Umbilical cord (tissue), 2 donors: ENCODE measurements around the gene SNRNP48. TPM values are rescaled to one million over a fixed set of nuclear protein-coding genes. Genes with fewer than 3 reads are reported as not detected.

Source experiments
- DNase-seq: peaks from one replicate; pipeline ENCODE4 v3.0.0-alpha.2; 2015; ENCODE audit warnings: low spot score
- total RNA-seq: library from RNA; depleted of rRNA; stranded (reverse); fragments of >200 nt; gene quantifications from one replicate; pipeline ENCODE4 v1.2.3, GENCODE V29; 2014; ENCODE audit warnings: low replicate concordance; ENCODE audit not compliant: insufficient read depth

The SNRNP48 gene, protein sequence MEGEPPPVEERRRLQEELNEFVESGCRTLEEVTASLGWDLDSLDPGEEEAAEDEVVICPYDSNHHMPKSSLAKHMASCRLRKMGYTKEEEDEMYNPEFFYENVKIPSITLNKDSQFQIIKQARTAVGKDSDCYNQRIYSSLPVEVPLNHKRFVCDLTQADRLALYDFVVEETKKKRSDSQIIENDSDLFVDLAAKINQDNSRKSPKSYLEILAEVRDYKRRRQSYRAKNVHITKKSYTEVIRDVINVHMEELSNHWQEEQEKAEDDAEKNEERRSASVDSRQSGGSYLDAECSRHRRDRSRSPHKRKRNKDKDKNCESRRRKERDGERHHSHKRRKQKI
- 16.9 TPM for total RNA-seq

DNA sequence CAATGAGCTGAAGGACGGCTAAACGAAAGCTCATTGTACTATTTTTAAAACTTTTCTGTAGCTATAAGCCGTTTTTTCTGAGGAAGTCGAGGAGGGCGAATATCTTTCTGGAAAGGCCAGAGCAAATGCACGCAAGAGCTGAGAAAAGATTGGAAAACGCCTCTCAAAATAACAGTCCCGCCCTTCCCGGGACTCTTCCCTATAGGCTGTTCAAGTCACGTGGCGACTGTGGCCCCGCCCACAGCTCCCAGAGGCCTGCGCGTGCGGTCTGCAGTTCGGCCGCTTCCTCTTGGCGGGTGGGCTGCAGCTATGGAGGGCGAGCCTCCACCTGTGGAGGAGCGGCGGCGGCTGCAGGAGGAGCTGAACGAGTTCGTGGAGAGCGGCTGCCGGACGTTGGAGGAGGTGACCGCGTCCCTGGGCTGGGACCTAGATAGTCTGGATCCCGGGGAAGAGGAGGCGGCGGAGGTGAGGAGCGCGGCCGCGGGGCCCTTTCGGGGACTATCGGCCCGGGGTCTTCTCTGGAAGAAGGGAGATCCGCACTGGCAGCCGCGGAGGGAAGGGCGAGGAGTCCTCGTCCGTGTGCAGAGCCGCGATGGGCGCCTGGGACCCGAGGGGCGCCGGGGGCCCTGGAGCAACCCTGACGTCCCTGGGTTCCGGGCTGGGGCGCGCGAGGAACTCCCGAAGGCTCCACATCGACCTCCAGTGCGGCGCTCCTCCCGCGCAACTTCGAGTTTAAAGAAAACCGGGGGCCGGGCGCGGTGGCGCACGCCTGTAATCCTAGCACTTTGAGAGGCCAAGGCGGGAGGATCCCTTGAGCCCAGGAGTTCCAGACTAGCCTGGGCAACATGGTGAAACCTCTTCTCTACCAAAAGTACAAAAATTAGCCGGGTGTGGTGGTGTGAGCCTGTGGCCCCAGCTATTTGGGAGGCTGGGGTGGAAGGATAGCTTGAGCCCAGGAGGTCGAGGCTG lies at the start of gene SNRNP48:
SNRNP48 (plus strand) TSS at position 250 of the 969 bp plus-strand sequence; CDS start at position 310, 60 bp downstream.
- peak; percentile 97 for DNase-seq

DNA sequence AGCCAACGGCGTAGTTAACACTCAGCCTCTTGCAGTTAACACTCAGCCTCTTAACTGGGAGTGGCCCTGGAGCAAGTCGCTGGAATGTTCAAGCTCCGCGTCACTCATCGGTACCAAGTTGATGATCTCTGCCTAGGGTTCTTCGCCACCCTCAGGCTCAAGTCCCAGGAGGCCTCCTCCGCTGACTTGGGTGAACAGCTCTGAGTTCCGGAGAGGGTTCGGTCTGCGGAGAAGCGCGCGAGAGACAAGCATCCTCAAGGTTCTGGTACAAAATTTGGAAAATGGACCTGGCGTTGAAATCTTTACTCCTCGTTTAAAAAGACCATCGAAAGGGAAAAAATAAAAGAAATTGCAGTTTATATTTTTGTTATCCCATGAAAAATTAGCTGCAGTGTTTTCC lies 49.4 kb upstream of the SNRNP48 start:
- peak; percentile 26 for DNase-seq

DNA sequence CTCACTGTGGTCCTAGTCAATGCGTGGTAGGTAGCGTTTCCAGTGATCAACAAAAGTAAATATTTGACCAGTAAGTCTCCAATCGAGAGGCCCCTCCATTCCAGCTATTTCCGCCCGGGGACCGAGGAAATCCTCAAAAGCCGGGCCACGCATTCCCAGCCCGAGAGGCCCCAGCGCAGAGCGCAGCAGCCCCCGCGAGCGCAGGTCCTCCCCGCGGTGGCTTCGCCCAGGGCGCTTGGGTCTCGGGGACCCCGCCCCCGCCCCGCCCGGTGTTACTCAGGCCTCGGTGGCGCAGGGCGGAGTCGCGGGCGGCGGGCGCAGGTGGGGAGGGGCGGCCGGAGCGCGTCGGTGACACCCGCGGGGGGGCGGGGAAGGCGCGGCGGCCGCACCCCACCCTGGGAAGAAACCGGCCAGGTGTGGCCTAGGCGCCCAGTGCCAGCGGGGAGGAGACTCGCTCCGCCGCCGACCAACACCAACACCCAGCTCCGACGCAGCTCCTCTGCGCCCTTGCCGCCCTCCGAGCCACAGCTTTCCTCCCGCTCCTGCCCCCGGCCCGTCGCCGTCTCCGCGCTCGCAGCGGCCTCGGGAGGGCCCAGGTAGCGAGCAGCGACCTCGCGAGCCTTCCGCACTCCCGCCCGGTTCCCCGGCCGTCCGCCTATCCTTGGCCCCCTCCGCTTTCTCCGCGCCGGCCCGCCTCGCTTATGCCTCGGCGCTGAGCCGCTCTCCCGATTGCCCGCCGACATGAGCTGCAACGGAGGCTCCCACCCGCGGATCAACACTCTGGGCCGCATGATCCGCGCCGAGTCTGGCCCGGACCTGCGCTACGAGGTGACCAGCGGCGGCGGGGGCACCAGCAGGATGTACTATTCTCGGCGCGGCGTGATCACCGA lies 48.6 kb upstream of the SNRNP48 start, which contains the start of gene DSP:
DSP (plus strand) TSS at position 497 of the 890 bp plus-strand sequence; CDS start at position 742, 245 bp downstream.
- DNase-seq, result peak; percentile 67

DNA sequence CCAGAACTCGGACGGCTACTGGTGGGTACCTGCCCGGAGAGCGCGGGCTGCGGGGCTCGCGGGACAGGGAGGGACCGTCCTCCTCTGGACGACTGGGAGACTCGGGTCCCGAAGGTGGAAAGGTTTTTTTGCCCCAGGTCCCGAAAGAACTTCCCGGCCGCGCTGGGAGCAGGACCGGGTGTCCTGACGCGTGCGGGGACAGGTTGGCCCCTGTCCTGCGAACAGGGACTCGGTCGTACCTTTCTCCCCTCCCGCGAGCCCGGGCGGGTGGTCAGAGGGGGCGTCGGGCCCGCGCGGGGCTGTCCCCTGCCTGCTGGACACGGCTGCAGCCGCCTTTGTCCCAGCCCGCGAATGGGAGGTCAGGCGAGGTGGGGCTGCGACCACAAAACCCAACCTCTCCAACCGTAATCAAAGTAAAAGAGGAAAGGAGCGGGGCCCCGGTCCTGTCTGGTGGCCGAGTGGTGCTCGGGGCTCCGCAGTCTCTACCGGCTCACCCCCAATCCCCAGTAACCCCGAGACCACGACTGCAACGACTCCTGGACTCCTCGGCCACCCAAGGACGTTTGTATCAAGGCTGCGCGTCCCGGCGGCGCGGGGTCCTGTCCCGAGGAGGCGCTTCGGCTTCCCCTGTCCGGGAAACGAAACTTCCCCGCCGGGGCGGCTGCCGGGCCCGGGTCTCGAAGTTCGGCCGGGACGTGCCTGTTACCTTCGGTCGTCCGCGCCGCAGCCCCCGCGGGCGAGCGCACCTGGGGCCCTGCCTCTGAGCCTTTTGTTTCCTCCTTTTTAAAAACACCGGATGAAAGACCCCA lies 47.7 kb upstream of the SNRNP48 start:
- DNase-seq, result peak; percentile 22

DNA sequence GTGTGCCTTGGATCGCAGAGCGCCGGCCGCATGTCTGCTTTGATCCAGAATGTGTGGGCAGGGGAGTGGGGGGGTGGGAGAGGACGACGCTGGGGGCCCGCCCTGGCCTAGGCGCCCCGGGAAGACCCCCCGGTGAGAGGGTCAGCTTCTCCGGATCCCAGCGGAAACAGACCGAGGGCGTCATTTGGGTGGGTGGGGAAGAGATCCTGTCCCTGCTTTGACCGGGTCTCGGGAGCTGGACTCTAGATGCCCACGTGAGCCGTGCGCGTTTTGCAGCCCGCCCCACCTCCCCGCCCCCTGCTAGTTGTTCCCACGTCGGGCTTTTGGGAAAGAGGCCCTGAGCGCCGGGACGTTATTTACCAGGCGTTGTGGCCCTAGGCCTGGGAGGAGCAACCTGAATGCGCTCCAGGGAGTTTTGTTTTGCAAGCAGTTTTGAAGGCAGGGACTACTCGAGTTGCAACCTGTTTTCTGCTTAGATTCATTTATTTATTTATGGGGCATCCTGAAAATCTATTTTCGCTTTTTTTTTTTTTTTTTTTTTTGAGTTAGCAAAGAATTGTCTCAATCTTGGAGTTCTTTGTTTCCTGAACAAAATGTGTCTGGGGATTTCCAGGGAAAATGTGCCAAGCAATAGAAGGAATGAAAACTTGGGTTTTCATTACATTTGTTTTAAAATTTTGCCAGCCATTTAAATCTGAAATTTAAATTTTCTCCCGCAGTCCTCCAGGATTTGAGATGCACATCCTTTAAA lies 46.9 kb upstream of the SNRNP48 start:
- peak; percentile 55 for DNase-seq

DNA sequence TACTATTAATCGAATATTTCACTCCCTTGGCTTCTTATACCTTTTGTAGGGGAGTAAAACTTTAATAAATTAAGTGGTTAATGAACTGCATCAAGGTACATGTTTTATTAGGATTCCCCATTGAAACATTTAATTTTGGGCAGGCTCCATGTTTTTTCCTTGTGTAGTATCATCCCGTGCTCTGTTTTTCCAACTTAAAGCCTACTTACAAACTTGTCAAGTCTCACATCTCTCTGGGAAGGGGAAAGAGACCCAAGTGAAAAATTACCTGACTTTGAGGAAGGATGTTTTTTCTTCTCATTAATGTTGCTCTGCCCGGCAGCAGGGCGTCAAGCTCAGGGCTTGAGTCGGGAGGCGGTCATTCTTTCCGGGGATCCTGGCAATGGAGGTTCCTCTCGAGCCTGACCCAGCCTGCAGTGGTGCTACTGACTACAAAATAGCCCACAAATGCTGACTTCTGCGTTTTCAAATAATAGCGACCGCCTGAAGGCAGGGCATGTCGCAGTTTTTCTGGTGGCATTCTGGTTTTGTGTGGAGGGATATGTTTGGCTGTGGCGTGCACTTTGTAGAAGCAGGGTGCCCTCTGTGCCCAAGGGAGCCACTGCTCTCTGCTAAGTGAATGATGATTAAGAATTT lies 46.1 kb upstream of the SNRNP48 start:
- DNase-seq, result peak; percentile 25

DNA sequence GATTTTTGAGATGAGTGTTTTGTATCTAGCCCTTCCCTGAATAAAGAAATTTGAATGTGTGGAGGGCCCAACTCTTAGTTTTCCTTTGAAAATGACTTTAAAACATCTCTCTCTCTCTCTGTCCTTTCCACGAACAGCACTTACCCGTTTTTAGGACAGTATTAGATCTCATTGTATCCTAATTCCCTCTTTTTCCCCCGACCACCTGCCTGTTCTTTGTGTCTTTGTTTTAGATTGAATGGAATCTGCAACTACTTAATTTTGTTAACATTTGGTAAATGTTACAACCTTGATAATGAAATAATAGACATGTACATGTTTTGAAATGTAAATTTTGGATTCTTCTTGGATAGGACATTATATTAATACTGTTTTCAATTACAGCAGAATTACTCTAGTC lies 45.4 kb upstream of the SNRNP48 start:
- no peak for DNase-seq

DNA sequence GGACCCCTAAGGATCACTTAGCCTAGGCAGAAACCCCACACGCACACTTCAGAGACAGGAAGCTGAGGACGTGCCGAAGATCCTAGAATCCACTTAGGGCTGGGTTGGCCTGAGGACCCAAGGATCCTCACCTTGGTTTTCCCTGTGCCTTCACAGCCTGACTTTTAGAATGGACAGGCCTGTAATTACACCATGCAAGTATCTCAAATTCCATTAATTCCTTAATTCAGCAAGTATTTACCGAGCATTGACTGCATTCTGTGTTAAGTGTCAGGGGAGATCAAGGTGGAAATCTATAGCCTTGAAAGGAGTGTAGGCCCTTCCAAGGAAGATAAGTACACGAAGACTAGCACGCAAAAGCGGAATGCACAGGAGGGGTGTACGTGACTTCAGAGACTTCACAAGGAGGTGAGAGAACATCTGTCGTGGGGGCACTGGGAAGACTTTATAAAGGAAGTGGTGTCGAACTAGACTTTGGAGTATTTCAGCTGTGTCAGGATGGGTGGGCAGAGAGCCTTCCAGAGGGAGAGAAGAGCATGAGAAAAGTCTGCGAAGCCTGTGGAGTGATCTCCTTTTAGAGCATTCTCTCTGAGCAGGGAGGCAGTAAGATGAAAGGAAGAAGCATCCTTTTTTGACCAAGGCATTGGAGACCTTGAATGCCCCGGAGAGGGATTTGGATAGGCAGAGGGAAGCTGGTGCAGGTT lies 44.5 kb upstream of the SNRNP48 start:
- peak; percentile 30 for DNase-seq

DNA sequence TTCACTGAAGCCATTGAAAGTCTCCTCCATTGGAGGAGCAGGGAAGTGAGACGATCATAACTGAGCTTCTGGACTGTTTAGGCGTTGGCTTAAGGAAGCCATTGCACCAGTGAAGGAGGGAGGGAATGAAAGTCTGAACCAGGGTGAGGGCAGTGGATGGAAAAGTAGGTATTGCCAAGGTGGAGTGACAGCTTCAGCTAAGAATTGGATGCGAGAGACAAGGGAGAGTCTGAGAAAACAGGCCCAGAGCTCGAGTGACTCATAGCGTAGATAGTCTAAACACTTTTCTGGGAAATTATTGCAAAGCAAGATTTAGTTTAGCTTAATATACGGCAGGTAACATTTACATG lies 44.0 kb upstream of the SNRNP48 start:
- peak; percentile 19 for DNase-seq

DNA sequence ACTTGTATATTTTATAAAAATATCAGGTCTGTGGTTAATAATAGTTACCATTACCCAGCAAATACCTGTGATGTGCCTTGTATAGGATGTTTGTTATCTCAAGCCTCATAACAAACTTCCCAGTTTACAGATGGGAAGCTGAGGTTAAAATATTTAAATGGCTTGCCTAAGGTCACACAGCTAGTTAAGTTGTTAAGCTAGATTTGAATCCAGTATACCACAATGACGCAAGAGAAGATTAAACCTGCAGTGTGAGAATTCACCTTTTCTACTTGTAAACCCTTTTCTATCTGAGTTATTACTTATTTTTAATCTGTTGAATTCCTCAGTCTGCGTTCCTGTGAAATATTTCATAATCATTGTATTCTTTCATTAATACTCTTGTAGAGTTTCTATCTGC lies 43.6 kb upstream of the SNRNP48 start:
- no peak for DNase-seq

DNA sequence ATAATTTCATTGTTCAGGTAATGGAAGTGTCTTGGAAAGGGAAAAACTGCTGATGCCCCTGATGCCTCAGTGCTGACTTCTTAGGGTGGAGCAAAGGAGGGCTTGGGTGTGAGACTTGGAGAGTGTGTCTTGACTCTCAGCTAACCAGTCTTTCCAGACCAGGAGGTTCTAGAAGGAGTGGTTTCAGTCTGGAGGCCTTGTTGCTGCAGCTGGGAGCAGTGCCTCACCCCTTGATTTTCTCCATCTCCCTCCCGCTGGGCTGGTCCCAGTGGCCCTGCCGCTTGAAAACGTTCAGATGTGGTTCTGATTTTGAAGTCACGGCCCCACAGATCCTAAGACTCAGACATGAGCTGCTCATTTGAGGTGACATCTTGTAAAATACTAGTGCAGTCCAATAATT lies 43.1 kb upstream of the SNRNP48 start:
- DNase-seq, result peak; percentile 40

DNA sequence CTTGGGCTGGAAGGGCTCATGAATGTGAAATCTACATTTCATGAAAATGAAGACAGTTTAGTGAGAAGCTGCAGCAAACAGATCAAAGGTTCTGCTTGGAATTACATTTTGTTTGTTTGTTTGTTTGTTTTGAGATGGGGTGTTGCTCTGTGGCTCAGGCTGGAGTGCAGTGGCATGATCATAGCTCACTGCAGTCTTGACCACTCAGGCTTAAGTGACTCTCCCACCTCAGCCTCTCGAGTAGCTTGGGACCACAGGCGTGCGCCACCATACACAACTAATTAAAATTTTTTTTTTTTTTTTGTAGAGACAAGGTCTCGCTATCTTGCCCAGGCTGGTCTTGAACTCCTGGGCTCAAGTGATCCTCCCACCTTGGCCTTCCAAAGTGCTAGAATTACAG lies 42.7 kb upstream of the SNRNP48 start:
- no peak for DNase-seq

DNA sequence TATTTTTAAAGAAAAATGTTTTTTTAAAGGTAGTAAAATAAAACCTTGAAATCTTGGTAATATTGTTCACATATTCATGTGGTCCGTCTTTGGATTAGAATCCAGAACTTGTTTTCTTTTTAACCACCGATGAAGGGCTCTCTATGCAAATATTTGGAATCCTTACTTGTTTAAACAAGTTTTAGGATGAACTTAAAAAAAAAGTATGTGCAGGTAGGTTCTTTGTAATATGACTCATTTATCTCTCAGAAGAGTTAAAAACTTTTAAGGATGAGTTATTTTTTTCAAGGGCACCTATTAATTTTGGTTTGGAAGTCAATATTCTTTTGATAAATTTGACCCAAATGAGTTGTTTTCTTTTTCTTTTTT lies 39.6 kb upstream of the SNRNP48 start:
- peak; percentile 26 for DNase-seq

DNA sequence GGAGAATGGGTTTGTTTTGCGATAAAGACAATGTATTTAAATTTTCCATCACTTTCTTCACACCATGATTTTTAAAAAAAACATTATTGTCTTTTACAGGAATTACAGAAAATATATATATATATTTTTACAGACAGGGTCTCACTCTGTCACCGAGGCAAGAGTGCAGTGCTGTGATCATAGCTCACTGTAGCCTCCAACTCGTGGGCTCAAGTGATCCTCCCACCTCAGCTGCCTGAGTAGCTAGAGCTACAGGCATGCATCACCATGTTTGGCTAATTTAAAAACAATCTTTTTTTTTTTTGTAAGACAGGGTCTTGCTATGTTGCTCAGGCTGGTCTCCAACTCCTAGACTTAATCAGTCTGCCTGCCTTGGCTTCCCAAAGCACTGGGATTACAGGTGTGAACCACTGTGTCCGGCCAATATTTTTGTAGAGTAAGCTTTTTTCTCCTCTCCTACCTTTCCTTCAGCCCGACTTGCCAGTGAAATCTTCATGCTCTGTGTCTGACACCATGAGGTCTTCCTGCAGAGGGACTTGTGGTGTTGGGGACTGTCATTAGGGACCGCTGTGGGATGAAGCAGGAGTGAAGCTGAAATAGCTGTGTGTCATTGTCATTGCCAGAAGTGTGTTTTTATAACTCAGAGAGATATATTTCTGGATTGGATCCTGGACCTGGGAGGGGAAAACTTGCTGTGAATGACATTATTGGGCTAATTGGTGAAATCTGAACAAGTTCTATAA lies 35.3 kb upstream of the SNRNP48 start:
- DNase-seq, result no peak

DNA sequence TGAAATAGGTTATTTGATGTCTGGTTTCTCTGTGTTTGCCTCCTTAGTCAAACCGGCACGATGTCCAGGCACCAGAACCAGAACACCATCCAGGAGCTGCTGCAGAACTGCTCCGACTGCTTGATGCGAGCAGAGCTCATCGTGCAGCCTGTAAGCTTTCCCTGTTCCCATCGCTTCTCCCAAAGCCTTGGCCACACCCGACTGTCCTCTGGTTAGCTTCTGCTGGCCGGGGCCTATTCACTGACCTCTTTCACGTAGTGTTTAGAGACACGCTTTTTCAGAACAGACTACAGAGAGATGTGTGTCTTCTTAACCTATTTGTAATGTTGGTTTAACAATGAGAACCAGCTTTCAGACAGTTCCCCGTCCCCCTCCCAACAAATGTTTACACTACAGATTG lies 34.3 kb upstream of the SNRNP48 start:
- peak; percentile 22 for DNase-seq

DNA sequence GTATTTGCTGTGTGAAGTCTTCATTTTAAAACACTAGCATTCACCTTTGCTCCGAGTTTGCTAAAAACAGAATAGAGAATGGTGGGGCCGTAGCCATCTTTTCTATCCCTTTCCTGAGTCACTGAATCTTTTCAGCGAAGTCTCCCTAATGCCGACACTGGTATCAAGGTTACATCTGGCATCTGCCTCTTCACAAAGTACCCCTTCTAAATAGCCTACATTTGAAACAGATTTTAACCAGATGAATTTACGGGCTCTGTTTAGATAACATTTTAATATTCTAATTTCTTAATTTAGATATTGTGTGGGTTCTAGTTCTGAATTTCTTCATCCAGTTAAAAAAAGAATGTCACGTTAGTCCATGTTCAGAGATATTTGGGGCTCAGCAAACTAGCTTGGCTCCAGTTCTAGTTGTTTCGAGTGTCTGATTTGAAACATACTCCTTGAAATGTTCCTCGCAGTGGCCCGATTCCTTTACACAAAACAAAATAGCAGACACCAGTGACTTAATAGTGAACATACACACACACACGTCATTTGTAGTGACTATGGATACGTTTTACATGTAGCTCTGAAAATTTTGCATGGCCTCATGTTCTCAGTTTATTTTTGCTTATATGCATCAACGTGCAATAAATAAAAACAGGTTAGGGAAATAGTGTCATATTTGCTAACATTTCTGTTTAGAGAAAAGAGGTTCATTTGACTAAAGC lies 33.4 kb upstream of the SNRNP48 start:
- DNase-seq, result no peak

DNA sequence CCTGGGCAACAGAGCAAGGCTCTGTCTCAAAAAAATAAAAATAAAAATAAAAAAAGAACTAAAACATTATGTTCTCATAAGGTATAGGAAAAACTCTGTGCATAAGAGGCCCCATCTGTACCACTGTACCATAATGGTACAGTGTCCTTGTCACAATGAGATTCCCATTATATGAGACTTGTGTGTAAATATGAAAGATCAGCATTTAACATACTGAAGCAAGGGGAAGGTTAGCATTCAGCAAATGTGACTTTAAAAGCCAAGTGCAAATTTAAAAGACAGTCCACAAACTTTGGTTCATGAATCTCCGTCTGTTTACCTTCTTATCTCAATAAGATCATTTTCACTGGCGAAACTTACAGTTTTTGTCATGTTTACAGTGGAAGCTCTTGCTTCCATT lies 32.3 kb upstream of the SNRNP48 start:
- no peak for DNase-seq
